Measurements from ENCODE around the gene MMP15. TPM values are rescaled to one million over a fixed set of nuclear protein-coding genes. Genes with fewer than 3 reads are reported as not detected.

MMP15 gene
- total and polyA plus RNA-seq, 2 of the 13 experiments (the other 11 are each of a cell fraction or from before 2014, with no cell fraction given): 35.2 to 44.9 TPM

- TF ChIP-seq PRDM15 (CRISPR knock-in tag; IDR thresholded peaks at IDR 0.05) (no peak), HNF1B (CRISPR knock-in tag; IDR thresholded peaks at IDR 0.05) (peak; percentile 41; the same call in 1 of the 2 replicates), CREBL2 (CRISPR knock-in tag; IDR thresholded peaks at IDR 0.05; ENCODE audit: borderline replicate concordance) (peak; percentile 27; the same call in 1 of the 2 replicates), THYN1 (CRISPR knock-in tag; IDR thresholded peaks at IDR 0.05; ENCODE audit: borderline replicate concordance, low read depth) (no peak), NCOA5 (CRISPR knock-in tag; IDR thresholded peaks at IDR 0.05) (no peak), ZSCAN25 (CRISPR knock-in tag; IDR thresholded peaks at IDR 0.05) (no peak; the same call in 1 of the 2 replicates), ZBTB7A (CRISPR knock-in tag; IDR thresholded peaks at IDR 0.05) (peak; percentile 70; the same call in 1 of the 2 replicates), SNAPC2 (CRISPR knock-in tag; IDR thresholded peaks at IDR 0.05) (no peak), ZNF274 (CRISPR knock-in tag; IDR thresholded peaks at IDR 0.05) (peak; percentile 79; the same call in 1 of the 2 replicates), EHMT2 (IDR thresholded peaks at IDR 0.05; ENCODE audit: borderline replicate concordance, low read depth, low read length) (no peak), HOXA9 (CRISPR knock-in tag; IDR thresholded peaks at IDR 0.05; ENCODE audit: borderline replicate concordance) (no peak), ZNF552 (CRISPR knock-in tag; IDR thresholded peaks at IDR 0.05; ENCODE audit: borderline replicate concordance) (no peak), PRMT3 (CRISPR knock-in tag; IDR thresholded peaks at IDR 0.05; ENCODE audit: borderline replicate concordance, low read depth) (no peak), SRSF9 (IDR thresholded peaks at IDR 0.05; ENCODE audit: borderline replicate concordance, insufficient read depth, low read depth, low read length, poor library complexity, severe bottlenecking) (no peak), U2AF1 (optimal IDR thresholded peaks at IDR 0.05; ENCODE audit: low read depth, low read length) (no peak), ZNF776 (CRISPR knock-in tag; IDR thresholded peaks at IDR 0.05) (no peak; the same call in 1 of the 2 replicates), EP300 (IDR thresholded peaks at IDR 0.05; ENCODE audit: low read depth in 2 of 2, low read length in 2 of 2) (no peak), EP300 (CRISPR knock-in tag; IDR thresholded peaks at IDR 0.05; ENCODE audit: borderline replicate concordance) (no peak)
- TF ChIP-seq, protein P1, sequence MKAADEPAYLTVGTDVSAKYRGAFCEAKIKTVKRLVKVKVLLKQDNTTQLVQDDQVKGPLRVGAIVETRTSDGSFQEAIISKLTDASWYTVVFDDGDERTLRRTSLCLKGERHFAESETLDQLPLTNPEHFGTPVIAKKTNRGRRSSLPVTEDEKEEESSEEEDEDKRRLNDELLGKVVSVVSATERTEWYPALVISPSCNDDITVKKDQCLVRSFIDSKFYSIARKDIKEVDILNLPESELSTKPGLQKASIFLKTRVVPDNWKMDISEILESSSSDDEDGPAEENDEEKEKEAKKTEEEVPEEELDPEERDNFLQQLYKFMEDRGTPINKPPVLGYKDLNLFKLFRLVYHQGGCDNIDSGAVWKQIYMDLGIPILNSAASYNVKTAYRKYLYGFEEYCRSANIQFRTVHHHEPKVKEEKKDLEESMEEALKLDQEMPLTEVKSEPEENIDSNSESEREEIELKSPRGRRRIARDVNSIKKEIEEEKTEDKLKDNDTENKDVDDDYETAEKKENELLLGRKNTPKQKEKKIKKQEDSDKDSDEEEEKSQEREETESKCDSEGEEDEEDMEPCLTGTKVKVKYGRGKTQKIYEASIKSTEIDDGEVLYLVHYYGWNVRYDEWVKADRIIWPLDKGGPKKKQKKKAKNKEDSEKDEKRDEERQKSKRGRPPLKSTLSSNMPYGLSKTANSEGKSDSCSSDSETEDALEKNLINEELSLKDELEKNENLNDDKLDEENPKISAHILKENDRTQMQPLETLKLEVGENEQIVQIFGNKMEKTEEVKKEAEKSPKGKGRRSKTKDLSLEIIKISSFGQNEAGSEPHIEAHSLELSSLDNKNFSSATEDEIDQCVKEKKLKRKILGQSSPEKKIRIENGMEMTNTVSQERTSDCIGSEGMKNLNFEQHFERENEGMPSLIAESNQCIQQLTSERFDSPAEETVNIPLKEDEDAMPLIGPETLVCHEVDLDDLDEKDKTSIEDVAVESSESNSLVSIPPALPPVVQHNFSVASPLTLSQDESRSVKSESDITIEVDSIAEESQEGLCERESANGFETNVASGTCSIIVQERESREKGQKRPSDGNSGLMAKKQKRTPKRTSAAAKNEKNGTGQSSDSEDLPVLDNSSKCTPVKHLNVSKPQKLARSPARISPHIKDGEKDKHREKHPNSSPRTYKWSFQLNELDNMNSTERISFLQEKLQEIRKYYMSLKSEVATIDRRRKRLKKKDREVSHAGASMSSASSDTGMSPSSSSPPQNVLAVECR (CRISPR knock-in tag; IDR thresholded peaks at IDR 0.05; ENCODE audit: borderline replicate concordance): peak; percentile 50; the same call in 1 of the 2 replicates
These were observed 1.2 kb downstream of the MMP15 start (continued) for GRCh38 chr16:58026705-58027160.

Data from HepG2 (cell line).